ENCODE results near the gene ZBP1. TPM values are rescaled to one million over a fixed set of nuclear protein-coding genes. Genes with fewer than 3 reads are reported as not detected.

ZBP1 gene
- total RNA-seq, 1 experiment from 2014 or later = not detected

GRCh38 chr20:57598491-57598890 lies 21.7 kb downstream of the ZBP1 start:
- DNase-seq (ENCODE audit: low spot score) = no peak

DNA sequence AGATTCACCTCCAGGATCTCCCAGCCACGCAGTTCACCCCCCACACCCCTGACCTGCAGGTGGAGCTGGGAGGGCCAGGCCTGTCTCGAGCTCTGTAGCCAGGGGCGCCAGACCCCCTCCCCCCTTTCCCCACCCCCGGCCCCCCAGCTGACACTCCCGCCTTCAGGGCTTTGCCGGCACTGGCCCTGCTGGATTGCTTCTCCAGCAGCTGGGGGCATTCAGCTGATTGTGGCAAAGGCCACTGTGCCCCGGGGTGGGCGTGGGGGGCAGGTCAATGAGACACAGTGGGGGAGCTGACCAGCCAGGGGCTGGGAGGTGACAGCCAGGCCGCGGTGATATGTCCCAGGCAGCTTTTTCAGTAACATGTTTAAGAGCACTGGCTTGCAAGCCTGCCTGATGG lies 22.2 kb downstream of the ZBP1 start:
- no peak for DNase-seq (ENCODE audit: low spot score)

- peak; percentile 36 for DNase-seq (ENCODE audit: low spot score)
Observed at GRCh38 chr20:57596998-57597939, 23.0 kb downstream of the ZBP1 start.

GRCh38 chr20:57596358-57596757 lies 23.9 kb downstream of the ZBP1 start:
- DNase-seq (ENCODE audit: low spot score) = no peak

DNA sequence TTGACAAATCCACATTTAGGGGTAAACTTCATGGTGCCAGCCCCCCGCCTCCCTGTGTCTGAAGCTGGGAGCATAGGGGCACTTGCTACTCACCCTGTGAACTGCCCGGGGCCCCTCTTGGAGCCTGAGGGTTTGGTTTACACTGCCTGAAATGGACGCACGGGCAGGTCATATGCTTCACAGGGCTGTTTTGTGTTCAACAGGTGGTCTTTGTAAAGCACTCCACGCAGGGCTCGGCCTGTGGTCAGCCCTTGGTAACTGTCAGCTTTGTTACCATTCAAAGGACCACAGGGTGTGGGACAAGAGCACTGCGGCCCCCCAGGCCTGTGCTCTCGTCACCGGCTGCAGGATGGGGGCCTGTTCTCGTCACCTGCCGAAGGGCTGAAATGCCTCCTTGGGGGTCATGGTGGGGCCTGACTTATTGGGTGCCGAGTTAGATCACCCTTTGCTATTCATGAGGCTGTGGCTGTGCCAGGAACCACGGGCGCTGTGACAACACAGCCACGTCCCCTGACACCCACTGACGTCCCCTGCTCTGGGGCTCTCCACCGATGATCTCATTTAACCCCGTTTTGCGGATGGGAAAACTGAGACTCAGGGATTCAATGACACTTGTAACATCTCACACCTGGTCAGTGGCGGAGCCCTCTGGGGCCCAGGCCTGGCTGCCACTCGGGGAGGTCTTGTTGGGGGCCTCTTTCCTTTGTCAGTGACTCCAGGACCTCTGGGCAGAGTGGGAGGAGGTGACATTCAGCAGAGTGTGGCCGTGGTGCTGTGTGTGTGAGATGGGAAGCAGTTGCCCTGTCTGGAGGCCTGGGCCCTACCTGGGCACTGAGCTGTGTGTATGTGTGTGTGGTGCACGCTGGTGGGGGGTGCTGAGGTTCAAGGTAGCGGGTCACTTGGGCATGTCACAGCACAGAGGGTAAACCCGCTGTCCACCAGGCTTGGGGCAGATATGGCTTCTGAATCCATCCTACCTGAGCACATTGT lies 24.9 kb downstream of the ZBP1 start:
- DNase-seq (ENCODE audit: low spot score) = no peak

DNA sequence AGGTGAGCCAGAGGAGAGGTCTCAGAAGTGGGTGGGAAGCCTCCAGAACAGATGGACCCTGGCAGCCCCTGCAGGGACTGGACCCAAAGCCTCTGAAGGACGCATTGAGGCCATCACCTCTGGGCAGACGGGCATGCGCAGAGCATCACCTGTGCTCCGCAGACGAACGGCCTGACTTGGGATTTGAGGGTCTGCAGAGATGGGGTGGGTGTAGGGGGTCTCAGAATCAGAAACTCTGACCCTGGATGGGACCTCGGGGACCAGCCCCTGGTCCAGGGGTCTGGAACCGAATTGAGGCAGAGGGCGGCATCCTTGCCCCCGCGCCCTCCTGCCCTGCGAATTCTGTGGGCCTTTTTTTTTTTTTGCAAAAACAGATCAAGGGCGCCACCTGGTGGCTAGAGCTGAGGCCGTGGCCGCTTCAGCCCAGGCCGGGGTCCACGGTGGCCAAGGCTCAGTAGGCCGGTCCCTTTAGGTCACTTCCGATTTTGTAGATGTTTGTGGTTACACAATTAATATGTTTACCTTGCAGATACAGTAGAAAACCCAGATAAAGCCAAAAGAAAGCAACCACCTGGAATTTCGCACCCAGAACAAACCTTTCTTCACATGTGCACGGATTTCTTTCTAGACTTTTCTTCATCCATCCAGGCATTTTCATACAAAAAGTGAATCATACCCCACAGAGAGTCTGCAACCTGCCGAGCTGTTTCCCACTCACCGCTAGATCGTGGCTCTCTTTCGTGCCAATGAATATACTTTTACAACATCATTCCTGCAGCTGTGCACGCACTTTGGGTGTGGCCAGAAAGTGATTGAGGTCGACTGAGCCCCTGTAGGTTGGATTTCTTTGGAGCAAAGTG lies 25.9 kb downstream of the ZBP1 start:
- DNase-seq (ENCODE audit: low spot score) = no peak

DNA sequence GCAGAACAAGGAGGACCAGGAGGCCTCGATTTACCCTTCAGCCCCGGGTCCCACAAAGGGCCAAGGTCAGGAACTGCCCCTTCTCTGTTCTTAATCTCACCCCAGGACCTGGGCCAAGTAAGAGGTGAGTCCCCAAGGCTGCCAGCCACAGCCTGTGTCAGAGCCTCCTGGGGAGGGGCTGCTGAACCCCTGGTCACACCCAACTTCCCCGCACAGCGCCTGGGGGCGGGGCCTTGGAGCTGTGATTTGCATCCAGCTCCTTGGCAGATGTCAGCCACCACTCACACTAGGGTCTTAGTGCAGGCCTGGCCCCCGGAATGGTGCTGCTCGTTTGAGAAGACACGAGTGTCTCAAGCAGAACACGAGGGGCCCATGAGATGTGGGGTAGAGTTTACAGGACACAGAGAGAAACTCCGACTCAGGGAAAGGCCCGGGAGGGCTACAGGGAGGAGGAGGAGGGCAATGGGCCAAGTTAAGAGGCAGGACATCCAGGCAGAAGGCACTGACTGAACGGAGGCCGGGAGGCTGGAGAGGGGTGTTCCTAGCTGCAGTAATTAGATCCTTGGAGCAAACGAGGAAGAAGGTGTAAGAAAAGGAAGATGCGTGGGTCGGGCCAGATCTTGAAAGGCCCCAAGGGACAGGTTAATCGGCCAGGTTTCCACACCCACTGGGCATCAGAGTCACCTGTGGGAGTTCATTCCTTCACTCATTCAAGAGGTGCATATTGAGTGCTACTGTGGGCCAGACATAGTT lies 26.9 kb downstream of the ZBP1 start:
- no peak for DNase-seq (ENCODE audit: low spot score)

DNA sequence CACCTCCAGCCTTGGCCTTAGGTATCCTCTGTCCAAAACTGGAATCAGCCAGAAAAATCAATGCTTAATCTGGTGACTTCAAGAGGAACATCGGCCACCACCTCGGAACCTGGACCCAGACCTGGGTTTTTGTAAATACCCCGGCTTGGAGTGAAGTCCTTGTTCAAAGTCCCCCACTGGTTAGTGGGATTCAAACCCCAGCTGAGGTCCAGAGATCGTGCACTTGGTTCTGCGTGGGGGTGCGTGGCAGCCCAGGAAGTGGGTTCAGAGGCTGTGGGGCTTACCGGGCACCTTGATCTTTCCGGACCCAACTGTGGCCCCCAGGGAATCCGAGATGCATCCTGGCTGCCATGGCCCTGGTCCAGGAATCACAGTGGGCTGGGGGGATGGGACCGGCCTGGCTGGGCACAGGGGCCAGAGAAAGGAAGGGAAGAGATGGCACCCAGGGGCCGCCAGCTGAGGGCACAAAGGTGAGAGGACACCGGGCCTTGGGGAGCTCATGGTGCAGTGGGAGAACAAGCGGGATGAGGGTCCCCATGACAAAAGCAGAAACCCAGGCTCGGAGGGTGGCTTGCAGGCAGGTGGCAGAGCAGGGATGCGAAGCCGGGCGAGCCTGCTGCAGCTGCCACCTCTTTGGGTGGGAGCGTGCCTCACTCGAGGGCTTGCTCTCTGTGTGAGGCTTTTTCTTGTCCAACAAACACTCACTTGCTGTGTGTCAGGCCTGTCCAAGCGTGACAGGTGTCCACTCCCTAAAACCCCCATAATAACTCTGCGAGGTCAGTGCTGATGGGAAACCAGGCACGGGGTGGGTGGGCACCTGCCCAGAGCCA lies 27.7 kb downstream of the ZBP1 start:
- DNase-seq (ENCODE audit: low spot score) = no peak

DNA sequence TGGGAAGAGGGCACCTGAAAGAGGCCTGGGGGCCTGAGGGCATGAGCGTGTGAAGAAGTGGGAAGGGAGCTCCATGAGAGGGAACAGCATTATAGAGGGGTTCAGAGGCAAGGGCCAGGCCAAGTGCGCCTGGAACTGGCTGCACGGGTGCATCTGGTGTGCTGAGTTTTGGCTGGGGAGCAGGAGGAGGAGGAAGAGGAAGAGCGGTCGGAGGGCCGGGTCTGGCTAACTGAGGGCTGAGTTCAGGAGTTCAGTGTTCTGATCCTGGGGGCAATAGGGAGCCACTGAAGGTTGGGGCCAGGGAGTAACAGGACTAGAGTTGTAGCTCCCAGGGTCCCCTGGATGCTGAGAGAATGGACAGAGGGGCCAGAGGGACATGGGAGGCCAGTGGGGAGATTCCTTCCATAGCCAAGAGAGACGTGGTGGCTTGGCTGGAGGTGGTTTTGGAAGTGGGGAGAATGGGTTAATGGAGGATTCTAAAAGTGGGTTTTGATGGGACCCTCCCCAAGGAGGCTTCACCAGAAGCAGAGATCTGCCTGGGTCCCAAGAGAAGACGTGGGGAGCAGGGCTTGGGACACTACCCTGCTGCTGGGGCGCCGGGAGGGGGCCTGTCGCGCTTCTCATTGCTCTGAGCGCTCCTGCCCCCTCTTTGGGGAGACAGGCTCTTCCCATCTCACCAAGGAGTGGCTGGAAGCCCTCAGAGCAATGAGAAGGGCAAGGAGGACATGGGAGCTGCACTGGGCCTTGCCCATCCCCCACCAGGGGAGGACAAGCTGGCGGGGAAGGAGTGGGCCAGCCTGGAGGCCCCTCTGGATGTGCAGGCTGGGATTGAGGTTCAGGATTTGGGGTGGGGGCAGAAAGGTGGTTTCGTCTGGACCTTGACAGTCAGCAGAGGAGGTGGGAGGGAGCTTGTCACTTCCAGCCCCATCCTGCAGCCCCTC lies 28.7 kb downstream of the ZBP1 start:
- no peak for DNase-seq (ENCODE audit: low spot score)

DNA sequence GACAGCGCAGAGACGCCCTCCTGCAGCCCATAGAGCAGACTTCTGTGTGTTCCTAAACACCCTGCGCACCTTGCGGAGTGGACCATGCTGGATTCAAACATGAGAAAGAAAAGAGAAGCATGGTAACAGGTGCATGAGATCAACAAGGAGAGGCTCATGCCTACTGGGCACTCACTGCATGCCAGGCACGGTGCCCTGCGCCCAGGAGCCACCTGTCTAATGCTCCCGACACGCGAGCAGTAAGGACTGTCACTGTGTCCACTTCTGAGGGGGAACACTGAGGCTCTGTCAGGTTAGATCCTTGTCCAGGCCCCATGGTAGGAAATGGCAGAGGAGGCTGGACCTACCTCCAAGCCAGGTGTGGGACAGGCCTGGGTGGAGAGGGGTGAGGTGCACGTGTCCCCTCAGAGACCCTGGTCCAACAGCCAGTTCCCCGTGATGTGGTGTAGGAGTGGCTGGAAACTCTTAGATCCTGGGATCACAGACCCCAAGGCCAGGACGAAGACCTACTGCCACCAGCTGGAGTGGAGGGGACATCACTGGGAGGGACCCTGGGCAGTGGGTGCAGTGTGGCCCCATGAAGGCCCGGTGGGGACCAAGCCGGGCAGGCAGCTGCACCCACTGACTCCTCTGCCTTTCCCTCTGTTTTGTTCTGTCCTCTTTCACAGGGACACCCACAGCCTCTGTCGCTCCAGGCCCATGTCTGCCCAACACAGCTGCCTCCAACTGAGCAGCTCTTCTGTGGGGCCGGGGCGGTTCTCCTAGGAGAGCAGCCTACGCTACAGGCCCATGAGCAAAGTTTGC lies 29.5 kb downstream of the ZBP1 start:
- DNase-seq (ENCODE audit: low spot score) = no peak

- no peak for DNase-seq (ENCODE audit: low spot score)
Observed at GRCh38 chr20:57589728-57590484, 30.3 kb downstream of the ZBP1 start.

DNA sequence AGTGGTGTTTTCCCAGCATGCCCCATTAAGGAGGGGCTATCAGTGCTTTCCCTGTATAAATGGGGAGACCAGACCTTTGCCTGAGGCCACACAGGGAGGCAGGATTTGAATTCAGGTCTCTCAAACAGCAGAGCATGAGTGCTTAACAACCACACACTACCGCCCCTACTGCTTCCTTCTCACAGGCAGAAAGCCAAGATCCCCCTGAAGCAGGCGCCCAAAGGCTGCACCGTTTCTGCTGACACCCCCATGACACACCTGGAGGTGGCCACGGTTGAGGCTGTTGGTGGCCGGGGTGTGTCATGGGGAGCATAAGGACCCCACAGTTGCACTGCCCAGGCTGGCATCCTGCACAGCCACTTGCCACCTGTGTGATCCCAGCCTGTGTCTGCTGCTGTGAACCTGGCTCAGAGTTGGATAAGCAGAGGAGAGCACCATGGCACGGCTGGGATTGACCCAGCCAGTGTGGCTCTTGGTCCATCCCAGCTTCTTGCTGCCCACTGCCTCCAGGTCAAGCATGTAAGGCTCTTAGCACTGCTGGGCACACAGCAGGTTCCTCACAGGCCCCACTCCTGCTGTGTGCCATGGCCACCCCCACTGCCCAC lies 31.0 kb downstream of the ZBP1 start:
- DNase-seq (ENCODE audit: low spot score) = no peak

DNA sequence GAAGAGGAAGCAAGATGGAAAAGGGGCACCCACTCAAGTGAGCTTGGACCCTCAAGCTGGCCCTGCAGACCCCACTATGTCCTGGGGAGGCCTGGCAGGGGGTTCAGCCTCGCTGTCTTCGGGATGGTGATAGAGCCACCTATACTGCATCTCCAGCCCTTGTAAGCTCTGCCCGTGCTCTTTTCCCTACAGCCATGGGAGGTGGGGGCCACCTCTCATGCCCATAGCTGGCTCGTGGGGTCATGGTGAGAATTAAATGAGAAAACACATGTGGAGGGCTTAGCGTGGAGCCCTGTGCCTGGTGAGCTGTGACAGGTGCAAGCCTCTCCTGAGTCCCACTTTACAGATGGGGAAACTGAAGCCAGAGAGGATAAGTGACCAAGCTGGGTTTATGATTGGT lies 31.6 kb downstream of the ZBP1 start:
- DNase-seq (ENCODE audit: low spot score) = no peak

GRCh38 chr20:57587989-57588377 lies 32.2 kb downstream of the ZBP1 start:
- no peak for DNase-seq (ENCODE audit: low spot score)

DNA sequence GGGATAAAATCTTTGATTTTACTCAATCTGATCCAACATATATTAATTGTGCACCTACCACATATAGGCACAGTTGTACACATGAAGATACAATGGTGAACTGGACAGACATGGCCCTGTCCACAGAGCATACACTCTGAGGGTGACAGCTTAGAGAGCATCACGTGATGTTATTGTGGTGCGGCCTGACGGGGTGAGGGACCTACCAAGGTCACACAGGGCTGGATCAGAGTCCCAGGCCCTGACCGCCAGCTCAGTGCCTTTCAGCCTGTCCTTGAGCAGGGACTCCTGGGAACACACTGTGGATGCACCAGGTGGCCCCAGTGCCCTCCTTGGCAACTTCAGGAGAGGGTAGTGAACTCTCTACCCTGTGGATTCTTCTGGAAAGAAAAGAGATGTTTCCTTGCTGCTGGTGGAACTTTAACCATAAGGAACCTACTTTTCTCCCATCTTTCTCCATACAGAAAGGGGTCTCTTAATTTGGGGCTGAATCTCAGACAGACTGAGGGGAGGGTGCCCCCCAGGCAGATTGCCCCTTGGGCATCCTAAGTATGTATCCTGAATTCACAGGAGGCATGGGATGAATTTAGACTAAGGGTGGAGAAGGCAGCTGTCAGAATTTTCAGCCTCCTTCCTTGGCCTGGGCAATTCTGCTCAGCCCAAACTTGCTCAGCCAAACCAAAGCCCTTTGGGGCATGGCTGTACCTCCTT lies 32.8 kb downstream of the ZBP1 start:
- DNase-seq (ENCODE audit: low spot score) = no peak

- no peak for DNase-seq (ENCODE audit: low spot score)
Observed at GRCh38 chr20:57586943-57587277, 33.3 kb downstream of the ZBP1 start.
